Stimulated activated CD4-positive, alpha-beta T cell treated with anti-CD3 and anti-CD28 coated beads, TNF-alpha, amount 100 ng/mL, for 4 hours (primary cell): ENCODE results near the gene WNT3A.
"Not testable (repeated sequence)": the region's sequence is repeated elsewhere in the genome, so short reads cannot be mapped to it uniquely, and the experiment has no call there.

Source experiments
- DNase-seq, 3 experiments: peaks; one replicate each; pipeline ENCODE4 v3.0.0-alpha.2; 2020; ENCODE audit warnings: low read depth in 3 of 3

Gene WNT3A

DNA sequence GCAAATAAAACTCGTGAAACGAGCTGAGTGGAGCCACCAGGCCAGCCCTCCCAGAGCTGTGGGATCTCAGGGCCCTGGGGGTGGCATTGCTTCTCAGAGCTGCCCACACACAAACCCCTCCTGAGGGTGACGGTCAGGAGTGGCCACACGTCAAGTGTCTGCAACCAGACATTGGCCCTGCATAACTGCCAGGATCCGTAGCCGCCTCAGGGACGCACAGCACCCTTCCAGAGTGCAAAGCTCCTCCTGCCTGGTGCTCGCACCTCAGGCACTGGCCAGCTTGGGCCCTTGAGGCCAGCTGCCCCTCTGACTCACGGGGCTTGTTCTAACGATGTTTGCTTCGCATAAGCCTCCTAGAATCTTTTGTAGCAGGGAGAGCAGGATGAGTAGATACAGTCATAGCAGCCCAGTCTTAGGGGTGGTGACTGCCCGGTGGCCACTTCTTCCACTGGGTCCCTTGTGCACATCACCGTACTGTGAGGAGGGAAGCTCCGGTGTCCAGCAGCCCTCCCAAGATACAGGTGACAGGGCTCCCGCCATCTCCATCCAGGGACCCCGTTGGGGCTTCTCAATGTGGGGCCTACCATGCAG is 5.0 kb downstream of the WNT3A start:
- no peak for DNase-seq

- no peak for DNase-seq
Observed at GRCh38 chr1:228012555-228012954, 5.8 kb downstream of the WNT3A start.

GRCh38 chr1:228013131-228013934 is 6.5 kb downstream of the WNT3A start:
- no peak for DNase-seq

- DNase-seq: no peak
Observed at GRCh38 chr1:228013935-228014930, 7.4 kb downstream of the WNT3A start.

GRCh38 chr1:228015276-228016180 is 8.7 kb downstream of the WNT3A start:
- DNase-seq: no peak

DNA sequence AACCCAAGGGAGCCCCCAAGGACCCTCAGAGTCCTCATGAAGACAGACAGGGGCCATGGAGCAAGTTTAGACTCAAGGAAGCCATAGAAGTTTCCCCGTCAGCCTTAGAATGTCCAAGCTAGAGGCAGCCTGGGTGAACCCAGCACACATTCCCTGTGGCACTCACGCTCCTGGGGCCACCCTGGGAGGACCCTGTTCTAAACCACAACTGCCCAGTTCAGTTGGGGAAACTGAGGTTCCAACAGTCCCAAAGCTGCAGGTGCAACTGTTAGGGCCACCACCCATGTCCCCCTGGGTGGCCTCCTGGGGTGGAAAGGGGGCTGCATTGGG is 9.3 kb downstream of the WNT3A start:
- no peak for DNase-seq

DNA sequence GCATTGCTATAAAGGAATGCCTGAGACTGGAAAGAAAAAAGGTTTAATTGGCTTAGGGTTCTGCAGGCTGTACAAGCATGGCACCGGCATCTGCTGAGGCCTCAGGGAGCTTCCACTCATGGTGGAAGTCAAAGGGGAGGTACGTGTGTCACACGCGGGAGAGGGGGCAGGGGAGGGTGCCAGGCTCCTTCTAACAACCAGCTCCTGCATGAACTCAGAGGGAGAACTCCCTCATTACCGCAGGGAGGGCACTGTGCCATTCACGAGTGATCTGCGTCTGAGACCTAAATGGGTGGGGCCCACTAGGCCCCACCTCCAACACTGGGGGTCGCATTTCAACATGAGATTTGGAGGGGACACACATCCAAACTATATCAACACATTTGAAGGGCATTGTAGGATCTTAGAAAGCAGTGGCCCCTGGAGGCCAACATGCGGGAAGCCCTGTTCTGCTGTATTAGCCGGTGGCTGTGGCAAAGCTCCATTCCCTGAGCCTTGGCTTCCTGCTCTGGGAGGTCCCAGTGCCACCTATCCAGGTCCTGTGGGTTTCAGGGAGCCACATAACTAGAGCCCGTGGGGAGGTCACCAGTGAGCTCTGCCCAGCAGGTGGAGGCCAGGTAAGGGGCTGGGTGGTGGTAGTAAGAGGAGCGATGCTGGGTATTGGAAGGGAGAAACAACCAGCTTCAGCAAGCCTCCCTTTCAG is 10.0 kb downstream of the WNT3A start:
- no peak for DNase-seq

GRCh38 chr1:228017356-228018124 is 10.7 kb downstream of the WNT3A start:
- no peak for DNase-seq

DNA sequence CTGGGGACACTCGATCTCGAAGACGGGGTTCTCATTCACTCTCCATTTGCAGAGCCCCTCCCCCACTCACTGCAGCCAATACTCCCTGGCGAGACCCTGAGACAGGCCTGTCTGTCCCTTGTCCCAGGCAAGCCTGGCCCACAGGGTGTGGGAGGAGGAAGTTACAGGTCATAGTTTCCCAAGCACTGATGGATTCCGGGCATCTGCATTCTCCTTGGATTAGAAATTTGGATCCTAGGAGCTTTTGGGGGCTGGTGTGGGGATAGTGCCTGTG is 11.3 kb downstream of the WNT3A start:
- no peak for DNase-seq

DNA sequence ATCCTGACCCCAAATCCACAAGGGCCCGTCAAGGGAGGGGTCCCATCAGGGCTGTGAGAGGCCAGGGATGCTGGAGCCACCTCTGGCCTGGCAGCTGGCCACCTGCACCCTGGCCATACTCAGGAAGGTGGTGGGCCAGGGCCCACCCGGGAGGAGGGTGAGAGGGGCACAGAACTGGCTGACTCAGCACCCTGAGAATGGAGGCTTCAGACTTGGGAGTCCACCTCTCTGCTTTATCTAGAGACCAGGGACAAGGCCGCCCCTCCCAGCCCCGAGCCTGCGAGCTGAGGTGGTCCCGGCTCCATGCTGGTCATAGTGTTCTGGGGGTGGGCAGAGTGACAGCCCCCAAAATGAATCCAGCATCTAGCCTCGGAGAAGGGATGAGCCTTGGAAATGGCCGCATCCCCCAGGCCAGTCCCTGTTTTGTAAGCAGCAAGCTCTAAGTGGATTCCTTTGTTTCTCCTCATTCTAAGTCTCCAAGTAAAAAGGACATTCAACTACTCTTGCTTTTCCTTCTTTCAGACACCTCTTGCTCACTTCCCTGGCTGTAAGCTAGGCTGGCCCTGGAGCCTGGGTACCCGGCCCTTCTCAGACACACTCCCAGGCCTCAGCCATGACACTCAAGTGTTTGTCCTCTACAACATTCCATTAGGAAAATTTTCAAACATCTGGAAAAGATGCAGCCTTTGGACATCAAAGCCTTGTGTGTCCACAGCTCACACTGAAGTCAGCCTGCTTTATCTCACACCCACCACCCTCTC is 12.3 kb downstream of the WNT3A start:
- DNase-seq: no peak

DNA sequence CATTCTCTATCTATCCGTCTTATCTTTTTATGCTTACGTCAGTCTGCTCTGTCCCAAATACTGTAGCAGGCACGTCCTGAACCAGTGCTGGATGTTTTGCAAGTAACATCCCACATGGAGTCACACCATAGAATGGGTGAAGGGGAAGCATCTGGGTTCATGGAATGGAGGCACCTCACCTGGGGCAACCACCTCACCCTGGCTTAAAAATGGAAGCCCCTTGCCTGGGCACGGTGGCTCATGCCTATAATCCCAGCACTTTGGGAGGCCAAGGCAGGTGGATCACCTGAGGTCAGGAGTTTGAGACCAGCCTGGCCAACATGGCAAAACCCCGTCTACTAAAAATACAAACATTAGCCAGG is 12.9 kb downstream of the WNT3A start:
- not testable (repeated sequence) for DNase-seq

- DNase-seq: no peak
Observed at GRCh38 chr1:228020686-228021354, 14.0 kb downstream of the WNT3A start.

DNA sequence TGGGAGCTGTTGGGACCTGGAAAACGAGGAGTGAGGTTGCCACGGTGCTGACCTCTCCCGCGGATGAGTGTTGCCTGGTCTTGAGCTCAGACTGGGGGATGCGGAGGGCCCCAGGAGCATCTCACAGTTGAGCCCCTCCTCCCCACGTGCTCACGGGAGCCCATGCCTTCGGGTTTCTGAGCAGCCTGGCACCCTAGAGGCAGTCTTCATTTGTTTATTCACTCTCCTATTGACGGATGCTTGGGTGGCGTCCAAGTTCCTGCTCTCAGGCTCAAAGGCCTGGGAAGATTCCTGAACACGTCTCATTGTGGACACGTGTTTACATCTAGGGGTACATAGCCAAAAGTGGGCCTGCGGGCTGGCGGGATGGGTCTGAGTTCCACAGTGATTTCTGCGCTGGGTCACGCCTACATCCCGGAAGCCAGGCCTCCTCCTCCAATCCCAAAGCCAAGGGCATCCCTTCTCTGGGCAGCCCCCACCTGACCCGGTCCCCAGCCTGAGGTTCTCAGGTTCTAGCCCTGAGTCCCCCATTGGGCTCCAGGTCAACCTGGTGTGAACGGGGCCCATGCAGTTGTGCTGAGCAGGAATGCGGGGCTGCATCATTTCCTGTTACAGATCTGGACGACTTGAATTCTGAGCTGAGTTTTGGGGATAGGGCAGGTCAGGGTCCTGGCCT is 14.7 kb downstream of the WNT3A start:
- no peak for DNase-seq

DNA sequence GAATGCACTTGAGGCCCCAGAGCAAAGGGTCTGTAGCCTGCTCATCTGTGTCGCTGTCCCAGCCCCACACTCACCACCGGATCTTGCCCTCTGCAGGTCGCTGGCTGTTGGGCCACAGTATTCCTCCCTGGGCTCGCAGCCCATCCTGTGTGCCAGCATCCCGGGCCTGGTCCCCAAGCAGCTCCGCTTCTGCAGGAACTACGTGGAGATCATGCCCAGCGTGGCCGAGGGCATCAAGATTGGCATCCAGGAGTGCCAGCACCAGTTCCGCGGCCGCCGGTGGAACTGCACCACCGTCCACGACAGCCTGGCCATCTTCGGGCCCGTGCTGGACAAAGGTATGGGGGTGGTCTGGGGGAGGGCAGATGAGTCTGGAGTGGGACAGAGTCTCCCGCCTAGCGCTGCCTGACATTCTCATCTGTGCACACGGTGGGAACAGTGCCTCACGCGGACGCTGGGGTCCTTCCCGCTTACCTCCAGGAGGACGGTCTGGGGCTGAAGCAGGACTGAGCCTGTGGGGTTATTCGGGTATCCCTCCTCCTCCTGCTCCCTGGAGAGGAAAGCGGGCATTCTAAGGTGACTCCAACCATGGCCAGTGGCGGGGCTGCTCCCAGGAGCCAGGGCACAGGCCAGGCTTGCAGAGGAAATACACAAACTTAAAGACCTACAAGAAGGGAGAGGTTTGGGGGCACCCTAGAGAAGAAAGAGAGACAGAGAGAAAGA is 15.9 kb downstream of the WNT3A start:
- no peak for DNase-seq

- no peak for DNase-seq
Observed at GRCh38 chr1:228023294-228023639, 16.5 kb downstream of the WNT3A start.

DNA sequence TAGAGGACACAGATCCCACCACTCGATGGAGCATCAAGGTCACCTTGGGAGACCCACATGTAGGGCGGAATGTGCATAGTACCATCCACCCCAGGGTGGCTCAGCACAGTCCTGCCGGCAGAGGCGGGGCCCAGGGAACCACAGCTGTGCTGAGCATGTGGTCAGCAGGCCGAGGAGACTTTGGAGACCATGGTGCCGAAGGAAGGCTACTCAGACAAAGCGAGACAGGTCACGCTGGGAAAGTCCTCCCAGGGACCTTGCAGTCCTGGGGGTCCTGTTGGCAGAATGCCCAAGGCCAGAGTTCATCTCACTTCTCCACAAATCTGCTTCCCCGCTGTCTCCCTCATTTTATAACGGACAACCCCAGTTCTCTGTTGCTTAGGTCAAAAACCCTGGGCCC is 22.5 kb downstream of the WNT3A start:
- no peak for DNase-seq

DNA sequence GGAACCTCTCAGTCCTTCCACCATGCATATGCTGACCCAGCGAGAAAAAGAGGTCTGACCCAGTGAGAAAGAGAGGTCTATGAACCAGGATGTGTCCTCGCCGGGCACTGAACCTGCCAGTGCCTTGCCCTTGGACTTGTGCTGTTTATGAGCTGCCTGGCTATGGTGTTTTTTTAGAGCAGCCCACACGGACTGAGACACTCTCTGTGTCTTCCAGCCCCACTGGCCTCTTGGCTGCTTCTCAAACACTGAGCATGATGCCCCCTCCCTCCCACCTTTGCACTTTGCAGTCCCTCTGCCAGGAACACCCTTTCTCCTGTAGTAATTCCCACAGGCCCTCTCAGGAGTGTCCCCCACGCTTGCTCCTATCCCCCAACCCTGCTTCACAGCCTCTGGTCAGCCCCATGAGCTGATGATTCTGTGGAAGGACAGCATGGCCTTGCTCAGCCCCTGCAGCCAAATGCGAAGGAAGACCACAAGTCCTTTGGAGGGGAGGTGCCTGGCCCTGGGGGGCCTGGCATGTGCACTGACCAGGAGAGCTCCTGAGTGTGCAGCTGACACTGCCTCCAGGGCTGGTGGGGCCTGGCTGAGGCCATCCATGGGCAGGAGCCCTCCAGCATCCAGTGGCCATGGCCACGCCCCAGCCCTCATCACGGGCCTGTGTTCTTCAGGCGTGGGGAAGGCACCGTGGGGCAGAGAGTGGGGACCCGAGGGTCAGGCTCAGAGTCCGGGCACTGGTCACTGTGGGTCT is 23.8 kb downstream of the WNT3A start:
- DNase-seq: no peak
